ENCODE results near the gene ST3GAL2.

- TF ChIP-seq POLR2A (IDR thresholded peaks at IDR 0.05; ENCODE audit: low read depth, low read length), result no peak
- TF ChIP-seq POLR2AphosphoS5 (IDR thresholded peaks at IDR 0.05; ENCODE audit: insufficient read depth, low read depth, low read length), result no peak
- TF ChIP-seq CTCF (IDR thresholded peaks at IDR 0.05; ENCODE audit: extremely low read depth in 1 of 2, insufficient read depth in 1 of 2, low read depth in 1 of 2, low read length in 2 of 2), result no peak
- TF ChIP-seq EZH2 (IDR thresholded peaks at IDR 0.05; ENCODE audit: borderline replicate concordance, low read depth, low read length, severe bottlenecking), result no peak
- no peak for TF ChIP-seq MYC (IDR thresholded peaks at IDR 0.05; ENCODE audit: low read depth, low read length)
- no peak for TF ChIP-seq GATA2 (IDR thresholded peaks at IDR 0.05; ENCODE audit: insufficient read depth, insufficient read length, low read depth, low read length)
- no peak for TF ChIP-seq MAX (IDR thresholded peaks at IDR 0.05; ENCODE audit: insufficient read depth, insufficient read length)
- TF ChIP-seq JUN (IDR thresholded peaks at IDR 0.05; ENCODE audit: borderline replicate concordance, insufficient read depth, insufficient read length, low read depth), result no peak
- no peak for TF ChIP-seq FOS (IDR thresholded peaks at IDR 0.05; ENCODE audit: borderline replicate concordance, insufficient read depth, low read length)
Observed at GRCh38 chr16:70374213-70374612, 64.7 kb downstream of the ST3GAL2 start.

All from endothelial cell of umbilical vein (primary cell).